Mammary epithelial cell (primary cell): ENCODE data around the gene ALK.

Experiments used
- EZH2 ChIP-seq: IDR thresholded peaks from 2 replicates; pipeline ENCODE4 v1.6.1; 2012; ENCODE audit warnings: low read length, inconsistent platforms, borderline replicate concordance
- TF ChIP-seq, protein P1 (sequence below), 2 donors: IDR thresholded peaks in 1 of 2; conservative IDR thresholded peaks in 1 of 2; 2 replicates each; pipeline ENCODE4 v1.5.1; 2011 to 2012; ENCODE audit warnings: inconsistent platforms in 2 of 2, low read length in 2 of 2, mild to moderate bottlenecking in 2 of 2, control low read depth in 1 of 2, low read depth in 1 of 2; ENCODE audit not compliant: insufficient read depth in 1 of 2; ENCODE audit errors: extremely low read depth in 1 of 2

DNA sequence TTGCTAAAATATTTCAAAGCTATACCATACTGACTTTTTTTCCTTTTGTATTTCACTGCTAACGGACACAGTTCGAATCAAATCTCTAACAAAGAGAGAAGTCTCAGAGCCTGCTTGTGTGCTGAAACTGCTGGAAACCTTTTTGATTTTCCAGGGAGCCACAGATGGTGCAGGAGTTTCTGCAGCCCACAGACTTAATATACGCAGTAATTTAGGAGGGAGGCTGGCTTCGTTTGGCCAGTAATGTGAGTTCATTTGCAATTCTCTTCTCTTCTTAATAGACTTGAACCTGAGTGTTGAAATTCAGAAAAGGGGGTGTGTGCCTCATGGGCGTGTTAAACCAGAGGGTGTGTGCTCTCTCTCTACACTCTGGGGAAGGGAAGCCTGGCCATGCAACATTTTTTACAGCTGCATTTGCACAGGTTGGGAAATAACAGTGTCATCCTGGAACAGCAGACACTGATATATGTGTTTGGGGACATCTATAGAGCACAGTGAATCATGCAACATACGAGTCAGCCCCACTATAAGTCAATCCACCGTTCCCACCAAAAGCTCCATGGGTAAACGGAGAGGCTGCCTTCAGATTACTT is 473.2 kb downstream of the ALK start:
- TF ChIP-seq, protein P1, sequence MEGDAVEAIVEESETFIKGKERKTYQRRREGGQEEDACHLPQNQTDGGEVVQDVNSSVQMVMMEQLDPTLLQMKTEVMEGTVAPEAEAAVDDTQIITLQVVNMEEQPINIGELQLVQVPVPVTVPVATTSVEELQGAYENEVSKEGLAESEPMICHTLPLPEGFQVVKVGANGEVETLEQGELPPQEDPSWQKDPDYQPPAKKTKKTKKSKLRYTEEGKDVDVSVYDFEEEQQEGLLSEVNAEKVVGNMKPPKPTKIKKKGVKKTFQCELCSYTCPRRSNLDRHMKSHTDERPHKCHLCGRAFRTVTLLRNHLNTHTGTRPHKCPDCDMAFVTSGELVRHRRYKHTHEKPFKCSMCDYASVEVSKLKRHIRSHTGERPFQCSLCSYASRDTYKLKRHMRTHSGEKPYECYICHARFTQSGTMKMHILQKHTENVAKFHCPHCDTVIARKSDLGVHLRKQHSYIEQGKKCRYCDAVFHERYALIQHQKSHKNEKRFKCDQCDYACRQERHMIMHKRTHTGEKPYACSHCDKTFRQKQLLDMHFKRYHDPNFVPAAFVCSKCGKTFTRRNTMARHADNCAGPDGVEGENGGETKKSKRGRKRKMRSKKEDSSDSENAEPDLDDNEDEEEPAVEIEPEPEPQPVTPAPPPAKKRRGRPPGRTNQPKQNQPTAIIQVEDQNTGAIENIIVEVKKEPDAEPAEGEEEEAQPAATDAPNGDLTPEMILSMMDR (conservative IDR thresholded peaks at IDR 0.05 in 1 of 2, IDR thresholded peaks at IDR 0.05 in 1 of 2; ENCODE audit: extremely low read depth in 1 of 2, insufficient read depth in 1 of 2, low read depth in 1 of 2, low read length in 2 of 2): no peak
- TF ChIP-seq EZH2: no peak
